A172 (cell line): Measurements from ENCODE around the gene PRSS21. TPM values are rescaled to one million over a fixed set of nuclear protein-coding genes. Genes with fewer than 3 reads are reported as not detected.

Experiments
- DNase-seq: peaks from one replicate; pipeline ENCODE4 v3.0.0-alpha.2; 2015; ENCODE audit warnings: low spot score
- total RNA-seq: library from RNA; depleted of rRNA; stranded (reverse); fragments of >200 nt; shearing (Covaris generic); gene quantifications from 2 replicates; pipeline ENCODE4 v1.2.3, GENCODE V29; 2014; rRNA removed

Gene PRSS21, protein sequence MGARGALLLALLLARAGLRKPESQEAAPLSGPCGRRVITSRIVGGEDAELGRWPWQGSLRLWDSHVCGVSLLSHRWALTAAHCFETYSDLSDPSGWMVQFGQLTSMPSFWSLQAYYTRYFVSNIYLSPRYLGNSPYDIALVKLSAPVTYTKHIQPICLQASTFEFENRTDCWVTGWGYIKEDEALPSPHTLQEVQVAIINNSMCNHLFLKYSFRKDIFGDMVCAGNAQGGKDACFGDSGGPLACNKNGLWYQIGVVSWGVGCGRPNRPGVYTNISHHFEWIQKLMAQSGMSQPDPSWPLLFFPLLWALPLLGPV
- not detected in 2 replicates for total RNA-seq

DNA sequence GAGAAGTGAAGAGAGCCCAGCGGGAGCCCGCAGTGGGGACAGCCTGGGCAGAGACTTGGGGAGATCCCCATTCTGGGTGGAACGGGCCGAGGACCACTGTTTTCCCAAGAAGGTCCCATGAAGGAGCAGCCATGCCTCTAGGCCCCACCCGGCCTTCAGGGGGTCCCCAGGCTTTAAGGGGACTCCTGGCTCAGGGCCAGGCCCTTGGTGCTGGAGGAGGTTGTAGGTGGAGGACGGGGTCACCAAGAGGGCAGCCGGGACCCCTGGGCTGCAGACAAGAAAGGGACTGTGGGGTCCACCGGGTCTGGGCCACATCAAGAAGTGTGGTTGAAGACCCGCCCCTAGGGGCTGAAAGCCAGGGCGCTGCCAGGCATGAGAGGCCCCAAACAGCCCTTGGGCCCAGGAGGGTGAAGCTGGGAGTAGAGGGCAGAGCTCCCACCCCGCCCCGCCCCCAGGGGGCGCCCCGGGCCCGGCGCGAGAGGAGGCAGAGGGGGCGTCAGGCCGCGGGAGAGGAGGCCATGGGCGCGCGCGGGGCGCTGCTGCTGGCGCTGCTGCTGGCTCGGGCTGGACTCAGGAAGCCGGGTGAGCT, at the start of gene PRSS21:
Gene PRSS21 (plus strand): TSS at position 487 of the 589 bp plus-strand sequence. CDS start 32 bp downstream, at position 519.
- DNase-seq = no peak

DNA sequence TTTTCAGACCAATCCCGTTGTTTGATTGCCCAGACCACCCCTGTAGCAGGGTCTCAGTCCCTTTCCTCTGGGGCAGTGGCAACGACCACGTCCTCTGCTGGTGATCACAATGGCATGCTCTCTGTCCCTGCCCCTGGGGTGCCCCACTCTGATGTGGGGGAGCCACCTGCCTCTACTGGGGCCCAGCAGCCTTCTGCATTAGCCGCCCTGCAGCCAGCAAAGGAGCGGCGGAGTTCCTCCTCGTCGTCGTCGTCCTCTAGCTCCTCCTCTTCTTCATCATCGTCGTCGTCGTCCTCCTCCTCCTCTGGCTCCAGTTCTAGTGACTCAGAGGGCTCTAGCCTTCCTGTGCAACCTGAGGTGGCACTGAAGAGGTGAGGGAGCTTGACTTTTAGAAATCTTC, 49.1 kb upstream of the PRSS21 start:
- peak; percentile 87 for DNase-seq

DNA sequence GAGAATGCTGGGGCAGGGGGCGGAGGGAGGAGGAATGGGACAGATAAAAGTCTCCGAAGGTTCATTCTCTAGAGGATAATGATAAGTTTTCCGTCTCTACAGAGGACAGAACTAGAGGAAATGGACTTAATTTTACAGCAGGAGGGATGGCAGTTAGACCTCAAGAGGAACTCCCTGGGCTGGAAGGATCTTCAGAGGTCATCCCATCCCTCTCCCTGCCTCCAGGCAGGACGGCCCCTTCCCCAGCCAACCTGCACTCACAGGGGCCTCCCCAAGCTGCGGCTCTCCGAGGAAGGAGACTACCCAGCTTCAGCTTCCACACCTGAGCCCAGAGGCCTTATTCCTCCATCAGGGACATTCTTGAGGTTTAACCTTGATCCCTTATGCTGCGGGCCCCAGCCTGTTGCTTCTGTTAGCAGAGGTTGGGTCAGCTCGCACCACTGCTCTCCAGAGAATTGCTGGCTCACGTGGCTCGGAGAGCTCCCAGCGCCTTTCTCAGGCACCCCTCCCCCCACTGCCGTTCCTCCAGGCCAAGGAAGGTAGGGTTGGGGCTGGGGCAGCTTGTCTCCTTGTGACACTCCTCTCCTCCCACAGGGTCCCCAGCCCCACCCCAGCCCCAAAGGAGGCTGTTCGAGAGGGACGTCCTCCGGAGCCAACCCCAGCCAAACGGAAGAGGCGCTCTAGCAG, 48.5 kb upstream of the PRSS21 start:
- no peak for DNase-seq

DNA sequence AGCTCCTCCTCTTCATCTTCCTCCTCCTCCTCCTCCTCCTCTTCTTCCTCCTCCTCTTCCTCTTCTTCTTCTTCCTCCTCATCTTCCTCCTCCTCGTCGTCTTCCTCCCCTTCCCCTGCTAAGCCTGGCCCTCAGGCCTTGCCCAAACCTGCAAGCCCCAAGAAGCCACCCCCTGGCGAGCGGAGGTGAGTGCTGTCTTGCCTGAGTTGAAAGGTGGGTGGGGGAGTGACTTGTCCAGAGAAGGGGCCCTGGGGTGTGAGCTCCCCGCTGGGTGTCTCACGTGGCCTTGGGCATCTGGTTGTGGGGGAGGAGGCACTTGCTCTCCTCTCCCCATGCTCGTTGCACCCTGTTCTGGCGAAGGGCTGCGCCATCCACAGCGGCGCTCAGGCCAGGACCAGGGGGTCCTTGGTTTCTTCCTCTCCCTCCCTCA, 47.9 kb upstream of the PRSS21 start:
- DNase-seq = no peak

DNA sequence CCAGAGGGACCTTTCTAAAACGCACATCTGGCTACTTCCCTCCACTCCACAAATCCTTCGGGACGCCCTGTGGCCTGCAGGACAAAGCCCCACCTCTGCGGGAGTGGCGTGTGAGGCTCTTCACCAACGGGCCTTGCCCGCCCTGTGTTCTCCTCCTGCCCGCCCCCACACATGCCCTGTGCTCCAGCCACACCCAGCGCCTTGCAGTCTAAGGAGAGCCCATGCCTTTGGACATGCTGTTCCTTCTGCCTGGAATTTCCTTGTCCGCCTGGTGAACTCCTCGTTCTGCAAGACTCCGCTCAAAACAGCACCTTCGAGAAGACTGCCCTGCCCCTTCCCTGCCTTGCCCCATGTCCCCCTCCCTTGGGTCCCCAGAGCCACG, 47.4 kb upstream of the PRSS21 start:
- peak; percentile 51 for DNase-seq

DNA sequence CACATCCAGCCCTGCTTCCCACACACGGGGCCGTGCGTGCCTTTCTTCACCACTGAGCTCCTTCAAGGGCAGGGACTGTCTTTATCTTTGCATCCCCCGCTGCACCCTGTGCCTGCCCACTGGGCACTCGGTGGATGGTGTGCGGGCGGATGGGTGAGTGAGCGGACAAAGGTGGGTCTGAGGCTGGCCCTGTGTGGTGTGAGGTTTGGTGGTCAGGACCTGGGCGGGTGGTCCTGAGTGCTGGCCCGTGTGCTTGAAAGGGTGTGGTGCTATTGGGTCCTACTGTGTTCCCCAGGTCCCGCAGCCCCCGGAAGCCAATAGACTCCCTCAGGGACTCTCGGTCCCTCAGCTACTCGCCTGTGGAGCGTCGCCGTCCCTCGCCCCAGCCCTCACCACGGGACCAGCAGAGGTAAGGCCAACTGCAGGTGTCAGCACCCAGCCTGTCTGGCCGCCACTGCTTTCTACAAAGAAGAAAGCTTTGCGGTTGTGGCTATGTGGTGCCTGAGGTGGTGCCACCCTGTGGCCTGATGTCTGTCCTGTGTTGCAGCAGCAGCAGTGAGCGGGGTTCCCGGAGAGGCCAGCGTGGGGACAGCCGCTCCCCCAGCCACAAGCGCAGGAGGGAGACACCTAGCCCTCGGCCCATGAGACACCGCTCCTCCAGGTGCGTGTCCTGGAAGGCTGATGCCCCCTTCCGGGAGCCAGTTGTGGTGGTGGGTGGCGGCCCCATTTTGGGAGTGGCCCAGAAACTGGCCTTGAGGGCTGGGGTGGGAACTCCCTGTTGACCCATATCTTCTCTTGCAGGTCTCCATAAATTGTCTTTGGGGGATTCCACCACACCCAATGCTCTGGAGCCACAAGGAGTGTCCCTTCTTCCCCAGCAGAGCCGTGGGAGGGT, 46.7 kb upstream of the PRSS21 start:
- peak; percentile 38 for DNase-seq

DNA sequence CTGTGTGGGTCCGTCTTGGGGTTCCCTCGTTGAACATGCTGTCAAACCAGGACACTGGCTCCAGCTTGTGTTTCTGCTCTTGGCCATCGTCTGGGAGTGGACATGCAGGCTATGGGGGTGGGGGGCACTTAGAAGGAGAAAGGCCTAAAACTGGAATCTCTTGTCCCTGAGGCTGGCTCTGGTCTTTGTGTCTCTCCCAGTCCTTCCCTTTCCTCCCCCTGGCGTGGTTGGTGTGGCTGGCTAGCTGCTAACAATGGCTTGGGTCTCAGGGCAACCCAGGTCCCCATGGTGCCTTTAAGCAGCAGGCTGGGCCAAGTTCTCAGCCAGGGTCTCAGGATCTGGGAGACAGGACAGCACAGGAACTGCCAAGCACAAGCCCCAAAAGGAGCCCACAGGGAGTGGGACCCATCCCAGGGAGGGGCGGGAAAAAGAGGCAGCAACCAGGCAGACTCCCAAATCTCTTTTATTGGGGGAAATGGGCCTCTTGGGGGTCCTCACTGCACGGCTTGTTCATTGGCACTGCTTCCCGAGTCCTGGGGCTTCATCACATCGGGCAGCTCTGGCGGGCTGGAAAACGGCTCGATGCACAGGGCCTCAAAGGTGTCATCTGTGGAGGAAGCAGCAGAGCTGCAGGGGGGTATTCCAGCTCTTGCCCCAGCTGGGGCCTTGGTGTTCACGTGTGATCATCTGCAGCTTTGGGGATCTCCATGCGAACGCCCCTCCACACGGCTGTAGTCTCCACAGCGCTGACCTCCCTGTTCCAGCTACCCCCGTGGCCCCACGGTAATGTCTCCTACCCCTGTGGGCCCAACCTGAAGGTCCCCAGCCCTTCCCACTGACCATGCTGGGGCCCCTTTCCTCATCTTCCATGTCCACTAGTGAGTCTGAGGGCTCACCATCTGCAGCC, 45.3 kb upstream of the PRSS21 start:
- DNase-seq = no peak

DNA sequence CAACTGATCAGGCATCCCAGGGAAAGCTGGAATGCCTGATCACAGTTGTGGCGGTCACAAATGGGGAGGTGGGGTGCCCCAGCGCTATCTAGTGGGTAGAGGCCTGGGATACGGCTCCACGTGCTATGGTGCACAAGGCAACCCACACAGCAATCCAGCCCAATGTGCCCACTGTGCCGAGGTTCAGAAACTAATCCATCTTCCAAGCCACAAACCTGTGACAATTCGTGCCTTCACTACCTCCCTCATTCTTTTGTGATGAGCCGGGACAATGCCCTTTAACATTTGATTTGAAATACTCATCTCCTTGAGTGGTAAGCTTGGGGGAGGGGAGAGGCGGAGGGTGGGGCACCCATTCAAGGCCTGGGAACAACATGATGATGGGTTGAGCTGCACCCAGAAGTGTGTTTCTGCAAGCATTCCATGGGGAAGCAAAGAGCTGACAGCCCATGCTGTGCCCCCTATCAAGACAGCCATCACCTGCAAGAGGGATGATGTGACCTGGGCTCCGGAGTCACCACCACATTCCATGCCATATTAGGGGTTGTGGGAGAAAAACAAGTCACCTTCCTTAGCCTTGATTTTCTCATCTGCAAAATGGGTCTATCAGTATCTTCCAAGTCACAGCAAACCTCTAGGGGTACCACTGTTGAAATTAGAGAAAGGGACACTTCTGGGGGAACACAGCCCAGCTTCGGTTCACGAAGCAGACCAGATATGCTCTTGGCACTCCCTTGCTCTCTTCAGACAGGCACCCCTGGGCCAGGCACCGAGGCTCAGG, 43.7 kb upstream of the PRSS21 start:
- peak; percentile 66 for DNase-seq

DNA sequence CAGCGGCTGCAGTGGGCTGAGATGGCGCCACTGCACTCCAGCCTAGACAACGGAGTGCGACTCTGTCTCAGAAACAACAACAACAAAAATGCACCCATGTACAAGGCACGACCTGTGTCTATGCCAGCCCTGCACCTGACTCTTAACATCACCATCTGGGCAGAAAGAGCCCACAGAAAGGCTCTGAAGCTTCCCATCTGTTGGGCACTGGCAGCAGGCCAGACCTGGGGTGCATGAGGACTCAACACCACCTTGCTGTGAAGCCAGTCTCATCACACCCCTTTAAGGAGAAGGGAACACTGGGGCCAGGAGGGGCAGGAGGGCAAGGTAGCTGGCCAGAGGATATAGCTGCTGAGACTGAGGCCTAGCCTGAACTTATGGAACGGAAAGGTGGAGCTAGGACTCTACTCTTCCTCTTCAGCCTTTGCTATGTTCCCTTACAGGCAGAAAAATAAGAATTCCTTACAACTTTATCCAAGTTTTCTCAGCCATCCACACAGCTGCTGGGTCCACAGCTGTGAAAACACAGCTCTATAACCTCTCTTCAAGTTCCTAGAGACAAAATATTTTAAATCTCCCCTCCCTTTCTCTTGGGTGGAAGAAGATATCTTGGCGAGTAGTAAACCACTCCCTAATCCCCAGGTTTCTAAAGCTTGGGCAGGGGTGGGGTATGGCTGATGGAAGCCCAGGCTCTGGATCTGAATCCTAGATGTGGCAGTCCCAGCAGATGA, 42.7 kb upstream of the PRSS21 start:
- DNase-seq = no peak

DNA sequence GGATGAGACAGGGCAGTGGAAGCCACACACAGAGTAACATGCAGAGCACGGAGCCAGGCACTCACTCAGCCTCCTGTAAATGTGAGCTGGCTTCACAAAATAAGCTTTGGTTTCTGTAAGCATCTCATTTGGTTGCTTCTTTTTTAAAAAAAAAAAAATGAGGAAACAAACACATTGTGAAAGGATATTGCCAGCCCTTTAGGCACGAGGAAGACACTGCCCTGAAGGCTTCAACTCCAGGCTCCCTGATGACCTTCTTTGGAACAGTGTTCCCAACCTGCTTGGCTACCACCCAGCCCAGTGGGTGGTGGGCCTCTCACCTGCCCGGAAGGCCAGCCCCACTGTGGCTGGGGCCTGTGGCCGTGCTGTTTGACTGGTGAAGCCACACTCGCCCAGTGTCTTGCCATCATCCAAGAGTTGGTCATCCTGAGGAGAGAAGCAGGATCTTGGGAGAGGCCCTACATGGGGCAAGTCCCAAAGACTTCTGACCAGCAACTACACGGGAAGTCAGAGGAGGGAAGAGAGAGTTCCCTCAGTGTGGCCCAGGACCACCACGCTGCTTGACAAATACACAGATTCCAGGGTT, 41.8 kb upstream of the PRSS21 start:
- no peak for DNase-seq

DNA sequence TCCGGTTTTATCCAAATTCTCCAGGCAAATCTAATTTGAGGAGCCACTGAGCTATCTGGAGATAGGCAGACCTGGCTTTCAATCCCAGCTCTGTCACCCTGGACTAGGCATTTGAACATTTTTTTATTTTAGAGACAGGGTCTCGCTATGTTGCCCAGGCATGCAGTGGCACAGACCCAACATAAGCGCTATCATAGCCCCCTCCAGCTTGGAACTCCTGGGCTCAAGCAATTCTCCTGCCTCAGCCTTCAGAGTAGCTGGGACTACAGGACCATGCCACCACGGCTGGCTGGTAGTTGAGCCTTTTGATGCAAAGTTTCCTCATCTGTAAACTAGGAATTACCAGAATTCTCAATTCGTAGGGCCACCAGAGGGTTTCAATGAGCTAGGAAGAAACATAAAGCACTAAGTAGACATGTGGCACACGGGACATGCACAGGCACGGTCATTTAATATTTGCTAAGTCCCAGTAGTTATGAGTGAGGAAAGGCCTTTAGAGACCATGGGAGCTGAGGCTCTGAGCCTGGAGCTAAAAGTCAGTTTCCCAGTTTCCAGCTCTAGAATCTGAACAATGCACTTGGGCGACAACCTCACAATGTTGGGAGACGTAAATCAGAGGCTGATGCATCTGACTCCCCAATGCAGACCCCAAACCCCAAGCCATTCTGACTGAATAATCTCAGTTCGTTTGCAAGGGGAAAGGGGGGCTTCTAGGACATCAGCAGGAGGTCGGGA, 41.1 kb upstream of the PRSS21 start:
- no peak for DNase-seq

DNA sequence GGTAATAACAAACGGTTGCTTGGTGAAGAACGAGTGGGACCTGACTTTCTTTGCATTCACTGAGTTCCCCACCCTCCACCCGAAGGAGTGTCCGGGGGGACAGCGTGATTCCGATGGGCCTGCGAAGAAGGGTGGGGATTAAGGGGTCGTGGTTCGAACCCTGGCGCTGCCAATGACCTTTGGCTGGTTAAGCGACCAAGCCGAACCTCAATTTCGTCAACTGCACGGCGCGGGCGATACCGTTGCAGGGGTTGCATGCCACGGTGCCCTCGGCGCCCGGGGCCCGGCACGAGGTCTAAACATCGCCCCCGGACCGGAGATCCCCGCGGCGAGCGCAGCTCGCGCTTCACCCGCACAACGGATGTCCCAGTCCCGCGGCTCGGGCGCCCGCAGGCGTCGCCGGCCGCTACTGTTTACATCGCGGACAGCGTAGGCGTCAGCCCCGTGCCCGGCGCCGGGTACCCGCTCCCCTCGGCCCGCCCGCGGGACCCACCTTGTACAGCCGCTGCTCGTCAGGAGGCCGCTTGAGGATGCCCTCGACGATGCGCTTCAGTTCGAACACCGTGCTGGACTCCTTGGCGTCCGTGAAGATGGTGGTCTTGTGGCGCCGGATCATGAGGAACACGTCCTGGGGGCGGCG, 40.4 kb upstream of the PRSS21 start:
- DNase-seq = no peak

DNA sequence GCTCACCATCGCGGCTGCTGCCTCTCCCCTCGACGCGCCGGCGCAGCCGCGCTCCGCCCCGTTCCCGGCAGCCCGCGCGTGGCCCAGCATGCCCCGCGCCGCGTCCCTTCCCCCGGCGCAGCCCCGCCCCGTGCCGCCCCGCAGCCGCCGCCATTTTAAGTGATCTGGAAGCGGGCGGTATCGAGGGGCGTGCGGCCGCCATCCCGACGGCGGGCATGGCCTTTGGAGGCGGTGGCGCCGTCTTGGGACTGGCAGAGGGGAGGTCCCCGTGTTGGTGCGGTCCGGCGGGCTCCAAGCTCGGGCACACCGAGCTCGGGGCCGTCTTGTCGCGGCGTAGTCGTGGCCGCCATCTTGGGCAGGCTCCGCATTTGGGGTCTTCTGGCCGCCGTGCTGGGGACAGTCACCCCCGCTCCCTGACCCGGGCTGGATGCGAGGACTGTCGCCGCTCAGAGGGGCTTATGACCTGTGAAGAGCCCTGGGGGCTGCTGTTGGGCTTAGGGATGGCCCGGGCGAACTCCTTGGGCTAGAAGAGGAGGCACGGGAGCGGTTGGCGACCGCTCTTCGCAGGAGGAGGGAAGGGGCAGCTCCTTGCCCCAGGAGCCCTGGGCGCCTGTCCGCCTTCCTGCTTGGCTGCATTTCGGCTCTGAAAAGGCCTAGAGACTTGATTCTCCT, 39.7 kb upstream of the PRSS21 start, which contains the start of gene ELOB:
Gene ELOB (minus strand): TSS at position 50 of the 672 bp plus-strand sequence. CDS start 41 bp downstream, at position 9.
- DNase-seq = peak; percentile 61

DNA sequence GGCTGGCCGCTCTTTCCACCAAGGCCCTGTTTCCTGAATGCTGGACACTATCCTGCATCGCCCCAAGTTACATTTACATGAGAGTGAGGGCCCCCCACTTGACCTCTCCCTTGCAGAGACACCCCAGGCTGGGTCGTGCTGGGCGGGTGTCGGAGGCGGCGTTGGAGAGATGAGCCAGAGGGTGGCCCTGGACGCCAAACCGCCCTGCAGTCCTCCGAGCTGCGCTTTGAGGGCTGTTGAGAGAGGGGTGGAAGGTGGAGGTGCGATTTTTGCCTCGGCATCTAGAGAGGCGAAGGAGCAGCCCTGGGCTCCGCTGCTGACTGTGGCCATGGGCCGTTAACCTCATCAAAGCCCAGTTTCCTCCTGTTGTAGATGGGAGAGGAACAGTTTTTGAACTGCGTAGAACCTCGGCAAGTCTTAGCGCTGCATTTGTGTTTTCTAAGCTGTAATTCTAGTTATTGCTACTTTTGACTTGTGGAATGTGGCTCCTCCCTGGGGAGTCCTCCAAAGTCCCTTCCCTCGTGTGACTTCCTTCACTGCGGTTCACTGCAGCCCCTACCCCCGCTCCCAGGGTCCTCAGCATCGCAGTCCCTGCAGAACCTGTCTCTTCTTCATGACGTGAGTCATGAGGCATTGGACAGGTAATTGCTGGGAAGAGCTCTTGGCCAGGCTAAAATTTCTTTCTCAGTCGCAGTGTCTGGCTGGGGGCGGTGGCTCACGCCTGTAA, 39.0 kb upstream of the PRSS21 start:
- no peak for DNase-seq

DNA sequence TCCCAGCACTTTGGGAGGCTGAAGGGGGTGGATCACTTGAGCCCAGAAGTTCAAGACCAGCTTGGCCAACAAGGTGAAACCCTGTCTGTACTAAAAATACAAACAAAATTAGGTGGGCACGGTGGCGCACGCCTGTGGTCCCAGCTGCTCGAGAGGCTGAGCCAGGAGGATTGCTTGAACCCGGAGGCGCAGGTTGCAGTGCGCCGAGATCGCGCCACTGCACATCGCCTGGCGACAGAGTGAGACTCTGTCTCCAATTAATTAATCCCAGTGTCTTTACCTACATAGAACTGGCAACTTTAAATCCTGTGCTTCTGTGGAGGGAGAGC, 38.4 kb upstream of the PRSS21 start:
- no peak for DNase-seq

DNA sequence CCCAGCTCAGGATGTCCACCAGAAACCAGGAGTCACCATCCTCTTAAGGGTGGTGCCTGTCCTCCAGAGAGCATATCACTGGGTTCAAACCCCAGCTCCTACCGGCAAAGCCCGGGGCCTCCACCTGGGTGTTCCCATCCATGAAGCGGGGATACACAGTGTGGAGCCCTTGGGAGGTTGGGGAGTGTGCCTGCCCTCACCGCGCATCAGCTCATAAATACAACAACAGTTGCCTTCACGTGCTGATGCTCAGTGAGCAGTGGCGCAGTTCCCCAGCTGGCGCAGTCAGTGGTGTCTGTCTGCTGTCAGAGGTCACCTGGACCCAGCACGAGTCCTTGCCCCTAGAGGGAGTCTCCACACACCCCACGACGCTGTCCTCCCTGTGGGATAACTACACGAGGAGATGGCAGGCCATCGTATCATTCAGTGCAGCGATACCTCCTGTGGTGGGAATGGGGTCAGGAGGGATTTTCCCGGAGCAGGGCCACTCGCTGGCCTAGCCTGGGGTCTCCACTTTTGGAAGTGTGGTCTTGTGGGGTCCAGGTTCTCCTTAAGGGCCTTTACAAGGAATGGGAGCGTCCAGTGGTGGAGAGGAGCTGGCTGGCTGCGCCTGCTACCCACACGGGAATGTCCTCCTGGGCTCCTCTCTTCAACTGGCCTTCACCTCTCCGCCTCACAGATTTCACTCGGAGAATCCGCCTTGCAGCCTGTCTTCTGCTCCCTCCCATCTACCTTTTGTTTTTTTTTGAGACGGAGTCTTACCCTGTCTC, 37.7 kb upstream of the PRSS21 start:
- DNase-seq = no peak
